NCI-H128 (cell line): ENCODE data around the gene OR10A4.
"Not testable (repeated sequence)": the region's sequence is repeated elsewhere in the genome, so short reads cannot be mapped to it uniquely, and the experiment has no call there.

Source experiments
- DNase-seq: peaks from one replicate; lab custom pipeline; 2025; ENCODE audit not compliant: unreplicated experiment; lab: John Stamatoyannopoulos, UW

OR10A4 gene

GRCh38 chr11:6876325-6876724 is at the start of gene OR10A4:
Gene OR10A4, plus strand, starts transcription at chr11:6876625. Its CDS starts 23 bp downstream, at chr11:6876648.
- DNase-seq = no peak

GRCh38 chr11:6828103-6828502 is 48.3 kb upstream of the OR10A4 start:
- DNase-seq = no peak

- no peak for DNase-seq
Measured at GRCh38 chr11:6833356-6833755, 43.1 kb upstream of the OR10A4 start.

GRCh38 chr11:6834021-6834420 is 42.4 kb upstream of the OR10A4 start:
- no peak for DNase-seq

- DNase-seq = no peak
Measured at GRCh38 chr11:6841694-6842093, 34.7 kb upstream of the OR10A4 start.

- DNase-seq = no peak
Measured at GRCh38 chr11:6843670-6844069, 32.8 kb upstream of the OR10A4 start.

GRCh38 chr11:6844356-6844755 is 32.1 kb upstream of the OR10A4 start:
- no peak for DNase-seq

GRCh38 chr11:6845383-6845782 is 31.0 kb upstream of the OR10A4 start, which contains the start of gene OR10A5:
Gene OR10A5, plus strand, starts transcription at chr11:6845683. Its CDS starts 0 bp downstream, at chr11:6845683.
- DNase-seq = no peak

- no peak for DNase-seq
Measured at GRCh38 chr11:6850526-6850925, 25.9 kb upstream of the OR10A4 start.

- DNase-seq = not testable (repeated sequence)
Measured at GRCh38 chr11:6854801-6855200, 21.6 kb upstream of the OR10A4 start.

- no peak for DNase-seq
Measured at GRCh38 chr11:6855971-6856541, 20.4 kb upstream of the OR10A4 start.

GRCh38 chr11:6856871-6857270 is 19.6 kb upstream of the OR10A4 start:
- DNase-seq = no peak

GRCh38 chr11:6862961-6863360 is 13.5 kb upstream of the OR10A4 start, which contains the start of gene OR10A2:
Gene OR10A2, plus strand, starts transcription at chr11:6863057. Its CDS starts 6,698 bp downstream, at chr11:6869755.
- no peak for DNase-seq

GRCh38 chr11:6864438-6864837 is 12.0 kb upstream of the OR10A4 start:
- no peak for DNase-seq

GRCh38 chr11:6871278-6871677 is 5.1 kb upstream of the OR10A4 start:
- DNase-seq = no peak

GRCh38 chr11:6875761-6876160 is 664 bp upstream of the OR10A4 start:
- no peak for DNase-seq

- DNase-seq = no peak
Measured at GRCh38 chr11:6876914-6877313, 489 bp downstream of the OR10A4 start.

- DNase-seq = no peak
Measured at GRCh38 chr11:6882751-6883150, 6.3 kb downstream of the OR10A4 start.

- DNase-seq = not testable (repeated sequence)
Measured at GRCh38 chr11:6887711-6888110, 11.3 kb downstream of the OR10A4 start.

- DNase-seq = no peak
Measured at GRCh38 chr11:6888830-6889229, 12.4 kb downstream of the OR10A4 start.

- DNase-seq = no peak
Measured at GRCh38 chr11:6889835-6890234, 13.4 kb downstream of the OR10A4 start.

- no peak for DNase-seq
Measured at GRCh38 chr11:6892400-6892799, 16.0 kb downstream of the OR10A4 start, which contains the start of gene OR2D2. Gene OR2D2, minus strand, starts transcription at chr11:6892500. Its CDS starts 0 bp downstream, at chr11:6892500.

- DNase-seq = no peak
Measured at GRCh38 chr11:6894097-6894496, 17.7 kb downstream of the OR10A4 start.
